GM19452 (cell line): ENCODE data around the gene RAB6C.
"Not testable (repeated sequence)": the region's sequence is repeated elsewhere in the genome, so short reads cannot be mapped to it uniquely, and the experiment has no call there.

Experiments used
- ATAC-seq: cut with Tn5 transposase; IDR thresholded peaks from one replicate; pipeline ENCODE4 v1.9.1; 2021; ENCODE audit not compliant: unreplicated experiment

The RAB6C gene

GRCh38 chr2:129993151-129993550 is 13.7 kb downstream of the RAB6C start:
- not testable (repeated sequence) for ATAC-seq

GRCh38 chr2:129996657-129997237 is 17.3 kb downstream of the RAB6C start:
- not testable (repeated sequence) for ATAC-seq

- ATAC-seq, result not testable (repeated sequence)
Observed at GRCh38 chr2:129998771-129999170, 19.3 kb downstream of the RAB6C start.

GRCh38 chr2:130005862-130006261 is 26.4 kb downstream of the RAB6C start:
- not testable (repeated sequence) for ATAC-seq

GRCh38 chr2:130016701-130017100 is 37.2 kb downstream of the RAB6C start:
- ATAC-seq, result not testable (repeated sequence)

- ATAC-seq, result no peak
Observed at GRCh38 chr2:130019402-130019801, 39.9 kb downstream of the RAB6C start.

- not testable (repeated sequence) for ATAC-seq
Observed at GRCh38 chr2:130020069-130020468, 40.6 kb downstream of the RAB6C start.

GRCh38 chr2:130025931-130026330 is 46.5 kb downstream of the RAB6C start:
- ATAC-seq, result not testable (repeated sequence)
